Measurements from ENCODE around the gene CMTM8. TPM values are rescaled to one million over a fixed set of nuclear protein-coding genes. Genes with fewer than 3 reads are reported as not detected.

Gene CMTM8
- total RNA-seq, 1 donor from 2014 or later: 5.1 TPM

DNA sequence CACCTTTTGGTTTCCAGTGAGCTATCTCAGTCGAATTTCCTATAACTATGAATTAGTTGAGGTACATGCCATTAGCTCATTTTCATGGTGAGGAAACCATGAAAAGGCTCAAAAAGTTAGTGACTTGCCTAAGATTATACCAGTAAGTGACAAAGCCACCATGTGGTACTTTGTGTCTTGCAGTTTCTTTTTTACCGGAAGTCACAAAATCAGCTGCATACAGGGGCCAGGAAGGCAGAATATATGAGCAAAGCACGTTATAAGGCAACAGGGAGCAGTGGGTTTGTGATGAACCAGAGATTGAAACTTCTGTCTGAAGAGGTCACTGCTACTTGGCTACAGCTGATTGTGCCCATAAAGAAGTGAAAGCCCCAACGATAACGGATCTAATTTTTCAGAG, 50.3 kb downstream of the CMTM8 start:
- H3K27ac Mint-ChIP-seq (ENCODE audit: unreplicated experiment): no peak overlapping the region
- no peak overlapping the region for H3K4me3 Mint-ChIP-seq (ENCODE audit: unreplicated experiment)
- no peak for DNase-seq (ENCODE audit: extremely low spot score, unreplicated experiment)
- H3K9me3 Mint-ChIP-seq (ENCODE audit: unreplicated experiment): no peaks in the 10 kb centered on the region
- H3K36me3 Mint-ChIP-seq (ENCODE audit: unreplicated experiment): peaks cover 2% of the 10 kb centered on the region
- TF ChIP-seq, protein P1, sequence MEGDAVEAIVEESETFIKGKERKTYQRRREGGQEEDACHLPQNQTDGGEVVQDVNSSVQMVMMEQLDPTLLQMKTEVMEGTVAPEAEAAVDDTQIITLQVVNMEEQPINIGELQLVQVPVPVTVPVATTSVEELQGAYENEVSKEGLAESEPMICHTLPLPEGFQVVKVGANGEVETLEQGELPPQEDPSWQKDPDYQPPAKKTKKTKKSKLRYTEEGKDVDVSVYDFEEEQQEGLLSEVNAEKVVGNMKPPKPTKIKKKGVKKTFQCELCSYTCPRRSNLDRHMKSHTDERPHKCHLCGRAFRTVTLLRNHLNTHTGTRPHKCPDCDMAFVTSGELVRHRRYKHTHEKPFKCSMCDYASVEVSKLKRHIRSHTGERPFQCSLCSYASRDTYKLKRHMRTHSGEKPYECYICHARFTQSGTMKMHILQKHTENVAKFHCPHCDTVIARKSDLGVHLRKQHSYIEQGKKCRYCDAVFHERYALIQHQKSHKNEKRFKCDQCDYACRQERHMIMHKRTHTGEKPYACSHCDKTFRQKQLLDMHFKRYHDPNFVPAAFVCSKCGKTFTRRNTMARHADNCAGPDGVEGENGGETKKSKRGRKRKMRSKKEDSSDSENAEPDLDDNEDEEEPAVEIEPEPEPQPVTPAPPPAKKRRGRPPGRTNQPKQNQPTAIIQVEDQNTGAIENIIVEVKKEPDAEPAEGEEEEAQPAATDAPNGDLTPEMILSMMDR (IDR thresholded peaks at IDR 0.05): no peak
- H3K27me3 Mint-ChIP-seq (ENCODE audit: unreplicated experiment): no peaks in the 10 kb centered on the region
- H3K4me1 Mint-ChIP-seq (ENCODE audit: unreplicated experiment): no peaks in the 10 kb centered on the region

DNA sequence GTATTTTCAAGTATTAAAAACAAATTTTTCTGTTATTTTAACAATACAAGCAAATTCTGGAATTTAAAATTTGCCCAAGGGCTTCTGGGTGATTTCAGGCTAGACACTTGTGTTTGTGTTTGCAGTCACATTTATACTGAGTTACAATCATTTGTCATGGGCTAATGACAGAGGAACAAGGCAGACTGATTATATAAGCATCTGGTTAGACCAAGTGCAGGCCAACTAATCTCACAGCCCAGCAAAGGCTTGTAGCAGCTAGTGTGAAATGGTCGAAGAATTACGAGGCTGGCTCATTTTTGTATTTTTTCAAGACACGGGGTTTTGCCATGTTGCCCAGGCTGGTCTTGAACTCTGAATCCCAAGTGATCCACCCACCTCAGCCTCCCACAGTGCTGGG, 52.1 kb downstream of the CMTM8 start:
- TF ChIP-seq, protein P1 (IDR thresholded peaks at IDR 0.05): no peak
- Mint-ChIP-seq H3K9me3 (ENCODE audit: unreplicated experiment) (no peaks in the 10 kb centered on the region), H3K27ac (ENCODE audit: unreplicated experiment) (no peak overlapping the region), H3K4me1 (ENCODE audit: unreplicated experiment) (no peaks in the 10 kb centered on the region), H3K36me3 (ENCODE audit: unreplicated experiment) (no peaks in the 10 kb centered on the region), H3K27me3 (ENCODE audit: unreplicated experiment) (no peaks in the 10 kb centered on the region), H3K4me3 (ENCODE audit: unreplicated experiment) (no peak overlapping the region)
- DNase-seq (ENCODE audit: extremely low spot score, unreplicated experiment): no peak

DNA sequence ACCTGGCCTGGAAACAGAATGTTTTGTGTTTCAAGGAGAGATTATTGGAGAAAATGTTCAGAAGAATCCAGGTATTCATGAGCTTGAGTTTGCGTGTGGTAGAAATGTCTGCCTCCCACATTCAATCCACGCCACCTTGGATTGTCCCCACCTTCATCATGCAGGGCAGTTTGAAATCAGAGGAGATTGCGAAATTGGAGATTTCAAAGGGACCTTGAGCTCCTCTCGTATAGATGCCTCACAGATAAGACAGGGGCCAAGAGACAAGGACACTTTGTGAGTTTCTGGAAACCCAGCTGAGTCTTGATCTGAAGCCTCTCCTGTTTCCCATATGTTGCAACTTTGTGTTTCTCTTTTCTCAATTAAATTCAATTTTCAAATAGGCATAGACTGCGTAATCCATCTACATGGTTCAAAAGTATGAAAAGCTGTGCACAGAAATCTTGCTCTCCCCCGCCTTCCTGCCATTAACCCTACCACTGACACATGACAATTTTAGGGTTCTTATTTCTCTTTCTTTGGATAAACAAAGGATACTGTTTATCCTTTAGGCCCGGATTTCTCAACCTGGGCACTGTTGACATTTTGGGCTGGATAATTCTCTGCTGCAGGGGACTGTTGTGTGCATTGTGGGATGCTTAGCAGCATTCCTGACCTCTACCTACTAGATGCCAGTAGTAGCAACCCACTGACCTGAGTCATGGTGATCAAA, 53.8 kb downstream of the CMTM8 start:
- Mint-ChIP-seq H3K4me3 (ENCODE audit: unreplicated experiment) (no peak overlapping the region), H3K4me1 (ENCODE audit: unreplicated experiment) (peaks cover 3% of the 10 kb centered on the region), H3K27ac (ENCODE audit: unreplicated experiment) (no peak overlapping the region), H3K36me3 (ENCODE audit: unreplicated experiment) (no peaks in the 10 kb centered on the region), H3K9me3 (ENCODE audit: unreplicated experiment) (no peaks in the 10 kb centered on the region), H3K27me3 (ENCODE audit: unreplicated experiment) (no peaks in the 10 kb centered on the region)
- TF ChIP-seq, protein P1 (IDR thresholded peaks at IDR 0.05): no peak
- DNase-seq (ENCODE audit: extremely low spot score, unreplicated experiment): no peak

- Mint-ChIP-seq H3K4me1 (ENCODE audit: unreplicated experiment) (peaks cover 3% of the 10 kb centered on the region), H3K9me3 (ENCODE audit: unreplicated experiment) (no peaks in the 10 kb centered on the region), H3K36me3 (ENCODE audit: unreplicated experiment) (no peaks in the 10 kb centered on the region), H3K27me3 (ENCODE audit: unreplicated experiment) (no peaks in the 10 kb centered on the region), H3K27ac (ENCODE audit: unreplicated experiment) (no peak overlapping the region), H3K4me3 (ENCODE audit: unreplicated experiment) (no peak overlapping the region)
- no peak for DNase-seq (ENCODE audit: extremely low spot score, unreplicated experiment)
- TF ChIP-seq, protein P1 (IDR thresholded peaks at IDR 0.05): no peak
Observed at GRCh38 chr3:32293903-32294302, 55.4 kb downstream of the CMTM8 start.

DNA sequence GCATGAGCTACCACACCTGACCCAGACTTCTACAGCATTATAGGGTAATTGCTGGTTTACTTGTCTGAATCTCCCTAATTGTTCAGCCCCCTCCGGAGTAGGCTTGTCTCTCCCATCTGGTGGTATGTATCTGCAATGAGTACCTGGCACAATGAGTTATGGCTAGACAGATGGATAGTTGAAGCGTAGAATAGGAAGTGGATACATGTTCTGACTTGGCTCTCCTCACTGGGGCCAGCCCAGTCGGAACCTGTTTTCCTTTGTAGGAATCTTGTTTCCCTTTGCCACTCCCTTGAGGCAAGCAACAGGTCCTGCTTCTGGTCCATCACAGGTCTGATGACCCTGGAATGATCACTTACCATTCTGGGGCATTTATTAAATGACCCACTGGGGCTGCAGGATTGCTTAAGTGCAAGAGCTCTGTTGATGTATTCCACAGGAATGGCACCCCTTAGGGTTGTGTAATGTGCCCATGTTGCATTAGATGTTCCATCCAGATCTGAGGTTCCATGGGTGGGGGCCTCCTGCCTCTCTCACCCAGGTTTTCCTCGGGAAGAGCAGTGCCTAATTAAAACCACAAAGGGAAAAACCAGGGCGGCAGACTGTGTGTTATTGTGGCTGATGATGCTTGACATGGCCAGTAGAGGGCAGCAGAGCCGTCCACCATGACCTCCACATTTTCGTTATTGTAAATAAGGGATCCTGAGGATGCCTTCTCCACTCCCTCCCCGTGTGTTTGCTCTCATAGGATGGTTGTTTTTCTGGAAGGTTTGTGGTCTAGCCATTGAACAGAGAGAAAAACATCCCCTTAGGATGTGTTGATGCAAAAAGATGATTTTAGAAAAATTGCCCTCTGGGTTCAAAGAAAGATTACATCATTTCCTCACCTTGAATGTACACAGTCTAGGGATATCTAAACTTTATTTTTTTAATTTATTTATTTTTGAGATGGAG, 58.0 kb downstream of the CMTM8 start:
- H3K4me3 Mint-ChIP-seq (ENCODE audit: unreplicated experiment): no peak overlapping the region
- peaks cover 3% of the 10 kb centered on the region for H3K4me1 Mint-ChIP-seq (ENCODE audit: unreplicated experiment)
- no peaks in the 10 kb centered on the region for H3K27me3 Mint-ChIP-seq (ENCODE audit: unreplicated experiment)
- H3K36me3 Mint-ChIP-seq (ENCODE audit: unreplicated experiment): no peaks in the 10 kb centered on the region
- TF ChIP-seq, protein P1 (IDR thresholded peaks at IDR 0.05): peak; percentile 89
- no peak overlapping the region for H3K27ac Mint-ChIP-seq (ENCODE audit: unreplicated experiment)
- DNase-seq (ENCODE audit: extremely low spot score, unreplicated experiment): no peak
- H3K9me3 Mint-ChIP-seq (ENCODE audit: unreplicated experiment): no peaks in the 10 kb centered on the region
